HepG2 (cell line): ENCODE results near the gene PDSS2. TPM values are rescaled to one million over a fixed set of nuclear protein-coding genes. Genes with fewer than 3 reads are reported as not detected.

Experiments
- ATAC-seq: fragments of 200-7000 bp; cut with Tn5 transposase; 3 replicates; pipeline ENCODE4 v1.9.1; 2020; ENCODE audit warnings: mild to moderate bottlenecking, moderate library complexity
- BruUV-seq: library from RNA; stranded (reverse); fragments of 400-500 nt; replicated peaks from 2 replicates; lab custom pipeline; 2021; lab: Mats Ljungman, UMichigan
- CTCF ChIA-PET: fragments of 300-600 bp; formaldehyde crosslinking; extraction: SDS; loops from one replicate; lab custom pipeline; 2021; ENCODE audit warnings: low total read pairs, inconsistent platforms, low intra/inter-chr PET ratio; lab: Yijun Ruan, JAX
- POLR2A ChIA-PET: fragments of 350-600 bp; sonication (Branson Sonifier 250); formaldehyde crosslinking; loops from one replicate; lab custom pipeline; 2020; ENCODE audit warnings: antibody characterized with exemption, inconsistent platforms; lab: Yijun Ruan, JAX
- DNase-seq: peaks from one replicate; pipeline ENCODE4 v3.0.0-alpha.2; 2015; ENCODE audit warnings: low spot score
- FAIRE-seq: peaks from 3 replicates; lab custom pipeline; 2011; peaks lifted over from hg19 to GRCh38; lab: Jason Lieb, UNC
- H2AFZ ChIP-seq: one replicate; pipeline ENCODE4 v1.6.1; 2011; ENCODE audit warnings: low read length, inconsistent platforms
- H3K27ac ChIP-seq: fragments of 300-600 bp; 3 replicates; pipeline ENCODE4 v1.8.0; 2011; ENCODE audit warnings: mixed run types, mild to moderate bottlenecking, mixed read lengths, low read length, inconsistent platforms; ENCODE audit not compliant: insufficient read depth; ENCODE audit errors: extremely low read length
- H3K27me3 ChIP-seq, 2 experiments: fragments of 200-600 bp in 1 of 2; 2 replicates in 1 of 2; 3 replicates in 1 of 2; pipeline versions ENCODE4 v1.6.0 to v1.8.0; 2011; ENCODE audit warnings: low read length in 2 of 2, mild to moderate bottlenecking in 2 of 2, moderate library complexity in 2 of 2, inconsistent platforms in 1 of 2; ENCODE audit not compliant: insufficient read depth in 2 of 2, control insufficient read depth in 1 of 2
- H3K36me3 ChIP-seq, 2 experiments: fragments of 200-600 bp in 1 of 2; replicated peaks in 1 of 2; 2 replicates in 1 of 2; 3 replicates in 1 of 2; pipeline versions ENCODE4 v1.5.1 to v1.8.0; 2011; ENCODE audit warnings: low read length in 2 of 2, inconsistent platforms in 1 of 2; ENCODE audit not compliant: insufficient read depth in 2 of 2, control insufficient read depth in 1 of 2
- H3K4me1 ChIP-seq: 2 replicates; pipeline ENCODE4 v1.5.1; 2012; ENCODE audit warnings: low read length, inconsistent platforms; ENCODE audit not compliant: insufficient read depth
- H3K4me2 ChIP-seq: 2 replicates; pipeline ENCODE4 v1.6.0; 2011; ENCODE audit warnings: low read depth, low read length, inconsistent platforms
- H3K4me3 ChIP-seq, 3 experiments: fragments of 200-600 bp in 1 of 3; sonication (generic), shearing (Covaris generic) in 1 of 3; replicated peaks in 1 of 3; 2 replicates each; pipeline ENCODE4 v1.5.1; 2011 to 2016; ENCODE audit warnings: low read length in 3 of 3, inconsistent platforms in 2 of 3, low read depth in 2 of 3, mild to moderate bottlenecking in 2 of 3, control low read depth in 1 of 3, mixed read lengths in 1 of 3; ENCODE audit not compliant: insufficient read depth in 1 of 3
- H3K79me2 ChIP-seq: one replicate; pipeline ENCODE4 v1.6.1; 2011; ENCODE audit warnings: low read length, inconsistent platforms; ENCODE audit not compliant: insufficient read depth
- H3K9ac ChIP-seq: 2 replicates; pipeline ENCODE4 v1.6.0; 2011; ENCODE audit warnings: mild to moderate bottlenecking, low read depth, low read length, inconsistent platforms; ENCODE audit not compliant: insufficient read depth
- H3K9me3 ChIP-seq: 2 replicates; pipeline ENCODE4 v1.5.1; 2012; ENCODE audit warnings: mild to moderate bottlenecking, low read length
- H4K20me1 ChIP-seq: 2 replicates; pipeline ENCODE4 v1.6.0; 2011; ENCODE audit warnings: inconsistent platforms, mild to moderate bottlenecking, low read length, moderate library complexity; ENCODE audit not compliant: insufficient read depth
- BHLHE40 ChIP-seq: IDR thresholded peaks from 2 replicates; pipeline ENCODE4 v1.6.1; 2011; ENCODE audit warnings: low read length, improper control_type of control experiment
- IKZF1 ChIP-seq: fragments of 450-650 bp; IDR thresholded peaks from 2 replicates; pipeline ENCODE4 v1.7.1; 2016
- KAT2B ChIP-seq: fragments of 150-350 bp; IDR thresholded peaks from 2 replicates; pipeline ENCODE4 v1.6.1; 2014; ENCODE audit warnings: low read depth, low read length, borderline replicate concordance
- MAF1 ChIP-seq: sonication (generic); formaldehyde crosslinking; IDR thresholded peaks from 2 replicates; pipeline ENCODE4 v1.5.0; 2020; ENCODE audit warnings: missing genetic modification reagents, borderline replicate concordance
- MIXL1 ChIP-seq: IDR thresholded peaks from 2 replicates; pipeline ENCODE4 v1.6.1; 2016
- MLXIP ChIP-seq: sonication (generic); formaldehyde crosslinking; IDR thresholded peaks from 2 replicates; pipeline ENCODE4 v1.9.0; 2021; ENCODE audit warnings: missing genetic modification reagents, borderline replicate concordance
- TEAD2 ChIP-seq: sonication (generic); formaldehyde crosslinking; IDR thresholded peaks from 2 replicates; pipeline ENCODE4 v1.9.0; 2021; ENCODE audit warnings: missing genetic modification reagents
- ZBTB25 ChIP-seq: IDR thresholded peaks from 2 replicates; pipeline ENCODE4 v1.6.1; 2018; ENCODE audit warnings: missing genetic modification reagents
- ZNF589 ChIP-seq: sonication (generic); formaldehyde crosslinking; conservative IDR thresholded peaks from 2 replicates; pipeline ENCODE4 v1.8.0; 2022; ENCODE audit warnings: mild to moderate bottlenecking, moderate library complexity, missing genetic modification reagents
- ZNF605 ChIP-seq: sonication (generic); formaldehyde crosslinking; IDR thresholded peaks from 2 replicates; pipeline ENCODE4 v1.8.0; 2022; ENCODE audit warnings: mild to moderate bottlenecking, missing genetic modification reagents
- WGBS: methylation state at CpG from one replicate; pipeline ENCODE4 v1.1.6; 2017; ENCODE audit warnings: low lambda C conversion rate; 5-methylcytosine and 5-hydroxymethylcytosine counted together
- in situ Hi-C: cut with HindIII; loops from 2 replicates; pipeline ENCODE4 v1.10.0; 2017; ENCODE audit warnings: low pct_unique_long_range_greater_than_20kb; ENCODE audit not compliant: extremely low pct_ligation_motif_present
- intact Hi-C: fragments of 100-400 bp; cut with micrococcal nuclease; formaldehyde crosslinking; loops from one replicate; pipeline ENCODE4 v1.10.0; 2022; ENCODE audit not compliant: unreplicated experiment
- polyA plus RNA-seq, 8 experiments: library from polyadenylated mRNA; depleted of rRNA in 3 of 8; stranded (reverse) in 7 of 8; unstranded in 1 of 8; fragments of >200 nt; fragmentation: Illumina TruSeq in 4 of 8; extraction: Trizol in 4 of 8; gene quantifications; 2 replicates each; pipeline versions ENCODE4 v1.2.1 to v1.2.3, GENCODE V29; 2011 to 2016; ENCODE audit warnings: low read depth in 4 of 8, missing spikeins in 1 of 8, mixed read lengths in 1 of 8; ENCODE audit not compliant: insufficient read depth in 1 of 8
- total RNA-seq, 5 experiments: library from RNA; depleted of rRNA; stranded (reverse); fragments of >200 nt; fragmentation: Illumina TruSeq; extraction: Trizol; gene quantifications; 2 replicates each; pipeline ENCODE4 v1.2.3, GENCODE V29; 2016; ENCODE audit warnings: low read depth in 1 of 5

PDSS2 gene
- total and polyA plus RNA-seq, 2 of the 13 experiments (the other 11 are each of a cell fraction or from before 2014, with no cell fraction given), result 16.2 to 17.0 TPM

GRCh38 chr6:107416145-107416544 lies 43.2 kb downstream of the PDSS2 start:
- H2AFZ ChIP-seq, result no peak overlapping the region
- no peak for FAIRE-seq
- no peak overlapping the region for H3K4me3 ChIP-seq
- ChIA-PET CTCF (no interaction called here), POLR2A (no interaction called here)
- in situ Hi-C loops, result no loop called here
- H3K79me2 ChIP-seq, result peaks cover 4% of the 10 kb centered on the region
- no peaks in the 10 kb centered on the region for H4K20me1 ChIP-seq
- H3K4me1 ChIP-seq, result no peaks in the 10 kb centered on the region
- no peaks in the 10 kb centered on the region for H3K27me3 ChIP-seq
- H3K27ac ChIP-seq, result no peak overlapping the region
- H3K36me3 ChIP-seq, result no peaks in the 10 kb centered on the region
- no peak overlapping the region for H3K4me2 ChIP-seq
- TF ChIP-seq MLXIP (CRISPR knock-in tag) (no peak), MIXL1 (CRISPR knock-in tag) (no peak), BHLHE40 (no peak), ZNF589 (CRISPR knock-in tag) (no peak), KAT2B (no peak), IKZF1 (no peak), MAF1 (CRISPR knock-in tag) (no peak), ZBTB25 (CRISPR knock-in tag) (no peak), ZNF605 (CRISPR knock-in tag) (no peak), TEAD2 (CRISPR knock-in tag) (no peak)
- ATAC-seq, result no peak
- no peak for DNase-seq
- WGBS, result 96% methylated on average over 4 of the region's 4 CpGs
- no TSS peak for BruUV-seq
- H3K9me3 ChIP-seq, result no peaks in the 10 kb centered on the region
- intact Hi-C loops, result no loop called here
- H3K9ac ChIP-seq, result no peak overlapping the region
